ENCODE measurements around the gene SLC30A5.

GRCh38 chr5:69140827-69141226 is 47.0 kb downstream of the SLC30A5 start:
- TF ChIP-seq POLR2A (IDR thresholded peaks at IDR 0.05) (no peak), CTCF (IDR thresholded peaks at IDR 0.05) (no peak)
